NCI-H146 treated with DMSO at 0.1 percent for 48 hours (cell line): ENCODE results near the gene BRD9.

Source experiments
- DNase-seq: peaks from one replicate; lab custom pipeline; 2025; ENCODE audit not compliant: unreplicated experiment; lab: John Stamatoyannopoulos, UW

Gene BRD9

GRCh38 chr5:819078-819477 is 73.5 kb downstream of the BRD9 start:
- DNase-seq = no peak

DNA sequence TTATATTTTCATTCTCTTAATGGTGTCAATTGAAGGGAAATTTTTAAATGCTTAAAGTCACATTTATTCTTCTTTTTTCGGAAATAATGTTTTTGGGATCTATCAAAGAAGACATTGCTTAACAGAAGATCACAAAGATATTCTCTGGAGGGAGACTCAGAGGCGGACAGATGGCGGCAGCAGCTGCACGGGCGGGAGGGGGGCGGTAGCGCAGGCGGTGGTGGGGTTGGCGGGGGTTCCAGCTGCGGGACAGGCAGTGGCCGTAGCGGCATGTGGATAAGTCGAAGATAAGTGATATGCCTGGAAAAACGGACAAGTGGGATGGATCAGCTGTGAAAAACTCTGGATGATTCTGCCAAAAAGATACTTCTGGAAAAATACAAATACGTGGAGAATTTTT is 76.4 kb downstream of the BRD9 start:
- no peak for DNase-seq

- no peak for DNase-seq
Measured at GRCh38 chr5:815449-815848, 77.2 kb downstream of the BRD9 start.
